Activated T-helper 1 cell treated with anti-CD3 and anti-CD28 coated beads, Interleukin-12 subunit alpha, Interleukin-12 subunit beta, Interleukin-2, Interleukin-4 antibody, amounts not matched to agents 30 ng/mL and 10 ng/mL and 1 ng/mL, durations not matched to agents 14 hours and 24 hours and 36 hours (primary cell): Measurements from ENCODE around the gene NANOS1. TPM values are rescaled to one million over a fixed set of nuclear protein-coding genes. Genes with fewer than 3 reads are reported as not detected.

Experiments used
- DNase-seq: peaks from one replicate; pipeline ENCODE4 v3.0.0; 2021; ENCODE audit warnings: low spot score
- H3K27ac Mint-ChIP-seq: one replicate; pipeline ENCODE4 v1.8.0; 2021; ENCODE audit warnings: mild to moderate bottlenecking, mixed read lengths
- H3K27me3 Mint-ChIP-seq: one replicate; pipeline ENCODE4 v1.8.0; 2022; ENCODE audit warnings: mild to moderate bottlenecking, moderate library complexity, mixed read lengths; ENCODE audit not compliant: insufficient read depth
- H3K36me3 Mint-ChIP-seq: one replicate; pipeline ENCODE4 v1.8.0; 2021; ENCODE audit warnings: low read depth, mixed read lengths
- H3K4me1 Mint-ChIP-seq: one replicate; pipeline ENCODE4 v1.8.0; 2021; ENCODE audit warnings: low read depth, mixed read lengths
- H3K4me3 Mint-ChIP-seq: one replicate; pipeline ENCODE4 v1.8.0; 2021; ENCODE audit warnings: mild to moderate bottlenecking, moderate library complexity, mixed read lengths
- H3K9me3 Mint-ChIP-seq: one replicate; pipeline ENCODE4 v1.8.0; 2021; ENCODE audit warnings: mixed read lengths
- intact Hi-C: fragments of 100-400 bp; cut with micrococcal nuclease; formaldehyde crosslinking; loops from one replicate; pipeline ENCODE4 v1.15.1; 2024
- total RNA-seq: library from RNA; stranded (reverse); gene quantifications from 2 replicates; pipeline ENCODE4 v1.2.3, GENCODE V29; 2022

NANOS1 gene
- 0.73 and 1.0 TPM in 2 replicates for total RNA-seq

- Mint-ChIP-seq H3K9me3 (no peaks in the 10 kb centered on the region), H3K36me3 (peaks cover 25% of the 10 kb centered on the region), H3K27ac (no peak within 1 kb of the TSS), H3K4me1 (peaks cover 25% of the 10 kb centered on the region), H3K27me3 (peaks cover 7% of the 10 kb centered on the region), H3K4me3 (peak within 1 kb of the TSS; percentile 76)
- intact Hi-C loops, result loop anchor here (1.0 to 10.0 kb wide), 6 partner anchors 41 to 461 kb away; partner anchors contain the start of genes CACUL1, EIF3A and PRDX3
- DNase-seq, result peak; percentile 18
Observed at GRCh38 chr10:119029613-119030420, at the start of gene NANOS1. Gene NANOS1, plus strand, starts transcription at chr10:119029714. Its CDS starts 88 bp downstream, at chr10:119029802.

GRCh38 chr10:118980135-118980865, 49.2 kb upstream of the NANOS1 start:
- Mint-ChIP-seq H3K36me3 (no peaks in the 10 kb centered on the region), H3K9me3 (peaks cover 10% of the 10 kb centered on the region), H3K4me1 (no peaks in the 10 kb centered on the region), H3K4me3 (no peak overlapping the region), H3K27me3 (peaks cover 5% of the 10 kb centered on the region), H3K27ac (no peak overlapping the region)
- intact Hi-C loops, result no loop called here
- no peak for DNase-seq

GRCh38 chr10:118980870-118981269, 48.6 kb upstream of the NANOS1 start:
- Mint-ChIP-seq H3K36me3 (no peaks in the 10 kb centered on the region), H3K27me3 (peaks cover 8% of the 10 kb centered on the region), H3K4me1 (no peaks in the 10 kb centered on the region), H3K9me3 (peaks cover 15% of the 10 kb centered on the region), H3K4me3 (no peak overlapping the region), H3K27ac (no peak overlapping the region)
- DNase-seq, result no peak
- intact Hi-C loops, result no loop called here

GRCh38 chr10:118981946-118982345, 47.6 kb upstream of the NANOS1 start:
- no peak overlapping the region for H3K27ac Mint-ChIP-seq
- intact Hi-C loops, result no loop called here
- no peak for DNase-seq
- no peaks in the 10 kb centered on the region for H3K36me3 Mint-ChIP-seq
- H3K4me1 Mint-ChIP-seq, result peaks cover 4% of the 10 kb centered on the region
- peaks cover 17% of the 10 kb centered on the region for H3K9me3 Mint-ChIP-seq
- H3K27me3 Mint-ChIP-seq, result peaks cover 8% of the 10 kb centered on the region
- no peak overlapping the region for H3K4me3 Mint-ChIP-seq

- H3K27ac Mint-ChIP-seq, result no peak overlapping the region
- peaks cover 8% of the 10 kb centered on the region for H3K4me1 Mint-ChIP-seq
- no peak overlapping the region for H3K4me3 Mint-ChIP-seq
- intact Hi-C loops, result no loop called here
- DNase-seq, result no peak
- peaks cover 8% of the 10 kb centered on the region for H3K27me3 Mint-ChIP-seq
- H3K36me3 Mint-ChIP-seq, result no peaks in the 10 kb centered on the region
- peaks cover 17% of the 10 kb centered on the region for H3K9me3 Mint-ChIP-seq
Observed at GRCh38 chr10:118982366-118982765, 47.1 kb upstream of the NANOS1 start.

- H3K9me3 Mint-ChIP-seq, result peaks cover 17% of the 10 kb centered on the region
- no peak for DNase-seq
- H3K4me1 Mint-ChIP-seq, result peaks cover 10% of the 10 kb centered on the region
- no peak overlapping the region for H3K4me3 Mint-ChIP-seq
- H3K36me3 Mint-ChIP-seq, result no peaks in the 10 kb centered on the region
- intact Hi-C loops, result no loop called here
- peaks cover 8% of the 10 kb centered on the region for H3K27me3 Mint-ChIP-seq
- no peak overlapping the region for H3K27ac Mint-ChIP-seq
Observed at GRCh38 chr10:118983263-118983662, 46.3 kb upstream of the NANOS1 start.

GRCh38 chr10:118985576-118985975, 43.9 kb upstream of the NANOS1 start:
- Mint-ChIP-seq H3K27me3 (peaks cover 8% of the 10 kb centered on the region), H3K9me3 (peaks cover 19% of the 10 kb centered on the region), H3K36me3 (no peaks in the 10 kb centered on the region), H3K4me3 (no peak overlapping the region), H3K27ac (no peak overlapping the region), H3K4me1 (peaks cover 10% of the 10 kb centered on the region)
- intact Hi-C loops, result no loop called here
- DNase-seq, result no peak

- Mint-ChIP-seq H3K4me3 (no peak overlapping the region), H3K36me3 (no peaks in the 10 kb centered on the region), H3K4me1 (peaks cover 10% of the 10 kb centered on the region), H3K9me3 (peaks cover 19% of the 10 kb centered on the region), H3K27me3 (peaks cover 14% of the 10 kb centered on the region), H3K27ac (no peak overlapping the region)
- intact Hi-C loops, result no loop called here
- DNase-seq, result no peak
Observed at GRCh38 chr10:118986815-118987790, 42.4 kb upstream of the NANOS1 start.

GRCh38 chr10:118990326-118990725, 39.2 kb upstream of the NANOS1 start:
- intact Hi-C loops, result no loop called here
- DNase-seq, result no peak
- Mint-ChIP-seq H3K9me3 (peaks cover 10% of the 10 kb centered on the region), H3K27ac (no peak overlapping the region), H3K27me3 (peaks cover 15% of the 10 kb centered on the region), H3K4me3 (no peak overlapping the region), H3K36me3 (no peaks in the 10 kb centered on the region), H3K4me1 (peaks cover 10% of the 10 kb centered on the region)

GRCh38 chr10:118992496-118992895, 37.0 kb upstream of the NANOS1 start:
- Mint-ChIP-seq H3K4me1 (peaks cover 1% of the 10 kb centered on the region), H3K27me3 (peaks cover 25% of the 10 kb centered on the region), H3K9me3 (peaks cover 3% of the 10 kb centered on the region), H3K36me3 (no peaks in the 10 kb centered on the region), H3K27ac (no peak overlapping the region), H3K4me3 (no peak overlapping the region)
- DNase-seq, result no peak
- intact Hi-C loops, result no loop called here

- Mint-ChIP-seq H3K4me1 (no peaks in the 10 kb centered on the region), H3K4me3 (no peak overlapping the region), H3K27ac (no peak overlapping the region), H3K27me3 (peaks cover 30% of the 10 kb centered on the region), H3K9me3 (peaks cover 3% of the 10 kb centered on the region), H3K36me3 (no peaks in the 10 kb centered on the region)
- intact Hi-C loops, result no loop called here
- DNase-seq, result no peak
Observed at GRCh38 chr10:118993214-118993613, 36.3 kb upstream of the NANOS1 start.

GRCh38 chr10:118994321-118994720, 35.2 kb upstream of the NANOS1 start:
- H3K27ac Mint-ChIP-seq, result no peak overlapping the region
- intact Hi-C loops, result no loop called here

More at GRCh38 chr10:118994321-118994720, 35.2 kb upstream of the NANOS1 start:
- Mint-ChIP-seq H3K9me3 (peaks cover 3% of the 10 kb centered on the region), H3K4me1 (no peaks in the 10 kb centered on the region), H3K4me3 (no peak overlapping the region), H3K27me3 (peaks cover 34% of the 10 kb centered on the region), H3K36me3 (no peaks in the 10 kb centered on the region)
- no peak for DNase-seq
